SK-N-SH (cell line): Measurements from ENCODE around the gene EXOC6B. TPM values are rescaled to one million over a fixed set of nuclear protein-coding genes. Genes with fewer than 3 reads are reported as not detected.

ENCODE experiments used
- CTCF ChIA-PET: fragments of 300-600, 350-600 bp; formaldehyde crosslinking; extraction: SDS; loops from one replicate; lab custom pipeline; 2021; lab: Yijun Ruan, JAX
- POLR2A ChIA-PET: fragments of 350-600 bp; sonication (Branson Sonifier 250); formaldehyde crosslinking; extraction: SDS; loops from one replicate; lab custom pipeline; 2020; ENCODE audit warnings: antibody characterized with exemption, inconsistent platforms; lab: Yijun Ruan, JAX
- DNase-seq: peaks from one replicate; pipeline ENCODE4 v3.0.0; 2012
- H2AFZ ChIP-seq: fragments of 200-600 bp; sonication (generic); 2 replicates; pipeline ENCODE4 v1.8.1; 2016; ENCODE audit warnings: antibody characterized with exemption, mild to moderate bottlenecking, low read depth
- H3F3A ChIP-seq: fragments of 200-600 bp; sonication (generic); replicated peaks from 2 replicates; pipeline ENCODE3; 2016; ENCODE audit warnings: antibody characterized with exemption, mild to moderate bottlenecking; ENCODE audit not compliant: insufficient read depth
- H3K27ac ChIP-seq, 2 experiments: fragments of 200-500 bp in 1 of 2; fragments of 200-600 bp in 1 of 2; sonication (Bioruptor generic) in 1 of 2; sonication (generic), shearing (Covaris generic) in 1 of 2; 2 replicates each; pipeline versions ENCODE4 v1.5.1 to v1.6.1; 2014 to 2016; ENCODE audit warnings: low read depth in 2 of 2, inconsistent platforms in 1 of 2, low read length in 1 of 2, mild to moderate bottlenecking in 1 of 2, mixed read lengths in 1 of 2
- H3K27me3 ChIP-seq: fragments of 200-600 bp; sonication (generic), shearing (Covaris generic); 2 replicates; pipeline ENCODE4 v1.6.1; 2016; ENCODE audit warnings: mixed run types; ENCODE audit not compliant: insufficient read depth
- H3K36me3 ChIP-seq, 2 experiments: fragments of 200-500 bp in 1 of 2; fragments of 200-600 bp in 1 of 2; sonication (Bioruptor generic) in 1 of 2; sonication (generic) in 1 of 2; replicated peaks in 1 of 2; 2 replicates each; pipeline versions ENCODE3 to v1.5.1; 2014 to 2016; ENCODE audit warnings: low read length in 1 of 2, mild to moderate bottlenecking in 1 of 2; ENCODE audit not compliant: insufficient read depth in 2 of 2, control insufficient read depth in 1 of 2
- H3K4me1 ChIP-seq, 2 experiments: fragments of 200-500 bp in 1 of 2; fragments of 200-600 bp in 1 of 2; sonication (Bioruptor generic) in 1 of 2; sonication (generic), shearing (Covaris generic) in 1 of 2; 2 replicates each; pipeline versions ENCODE4 v1.5.1 to v1.6.1; 2014 to 2016; ENCODE audit warnings: low read depth in 1 of 2, low read length in 1 of 2, mixed run types in 1 of 2; ENCODE audit not compliant: insufficient read depth in 2 of 2, control insufficient read depth in 1 of 2
- H3K4me2 ChIP-seq: fragments of 200-600 bp; sonication (generic), shearing (Covaris generic); 2 replicates; pipeline ENCODE4 v1.6.1; 2017; ENCODE audit warnings: mixed run types
- H3K4me3 ChIP-seq, 2 experiments: fragments of 200-500 bp in 1 of 2; fragments of 200-600 bp in 1 of 2; sonication (Bioruptor generic) in 1 of 2; sonication (generic), shearing (Covaris generic) in 1 of 2; 2 replicates each; pipeline versions ENCODE4 v1.5.1 to v1.8.1; 2014 to 2016; ENCODE audit warnings: low read depth in 2 of 2, inconsistent platforms in 1 of 2, low read length in 1 of 2, mild to moderate bottlenecking in 1 of 2, mixed read lengths in 1 of 2, moderate library complexity in 1 of 2
- H3K79me2 ChIP-seq: fragments of 200-600 bp; sonication (generic); 2 replicates; pipeline ENCODE4 v1.8.1; 2017; ENCODE audit warnings: mild to moderate bottlenecking; ENCODE audit not compliant: insufficient read depth
- H3K9ac ChIP-seq: fragments of 200-600 bp; sonication (generic); 2 replicates; pipeline ENCODE4 v1.6.1; 2017; ENCODE audit warnings: mixed run types
- H3K9me2 ChIP-seq: fragments of 200-600 bp; sonication (generic); 2 replicates; pipeline ENCODE4 v1.6.1; 2017; ENCODE audit warnings: mixed run types
- H3K9me3 ChIP-seq: fragments of 200-600 bp; sonication (generic); 2 replicates; pipeline ENCODE4 v1.6.1; 2017; ENCODE audit warnings: mixed run types, mild to moderate bottlenecking, moderate library complexity
- H4K20me1 ChIP-seq: fragments of 200-600 bp; sonication (generic); 2 replicates; pipeline ENCODE4 v1.6.1; 2017; ENCODE audit warnings: mild to moderate bottlenecking, mixed run types; ENCODE audit not compliant: insufficient read depth
- EP300 ChIP-seq, 2 experiments: IDR thresholded peaks; 2 replicates each; pipeline versions ENCODE4 v1.4.0 to v1.6.1; 2012; ENCODE audit warnings: borderline replicate concordance in 1 of 2, low read depth in 1 of 2, low read length in 1 of 2
- EZH2phosphoT487 ChIP-seq: fragments of 200-600 bp; sonication (generic); IDR thresholded peaks from 2 replicates; pipeline ENCODE4 v1.6.1; 2017; ENCODE audit warnings: low read depth, mixed run types, mild to moderate bottlenecking, antibody characterized with exemption, moderate library complexity, borderline replicate concordance
- FOSL2 ChIP-seq: IDR thresholded peaks from 2 replicates; pipeline ENCODE4 v1.4.0; 2012; ENCODE audit warnings: low read depth, mild to moderate bottlenecking, moderate library complexity, borderline replicate concordance
- FOXJ3 ChIP-seq: sonication (generic); formaldehyde crosslinking; IDR thresholded peaks from 2 replicates; pipeline ENCODE4 v1.5.1; 2020; ENCODE audit warnings: mild to moderate bottlenecking, missing genetic modification reagents
- FOXM1 ChIP-seq: IDR thresholded peaks from 2 replicates; pipeline ENCODE4 v1.4.0; 2012; ENCODE audit warnings: low read depth, mild to moderate bottlenecking
- JUND ChIP-seq: IDR thresholded peaks from 2 replicates; pipeline ENCODE4 v1.4.0; 2012
- MAX ChIP-seq: IDR thresholded peaks from 2 replicates; pipeline ENCODE4 v1.4.0; 2012; ENCODE audit warnings: low read depth
- MEF2A ChIP-seq: IDR thresholded peaks from 2 replicates; pipeline ENCODE4 v1.4.0; 2012; ENCODE audit warnings: low read depth, borderline replicate concordance
- RAD21 ChIP-seq: IDR thresholded peaks from 2 replicates; pipeline ENCODE4 v1.6.1; 2012; ENCODE audit warnings: mild to moderate bottlenecking, low read length
- REST ChIP-seq: IDR thresholded peaks from 2 replicates; pipeline ENCODE4 v1.6.1; 2012; ENCODE audit warnings: mild to moderate bottlenecking, low read depth, low read length, moderate library complexity
- RXRA ChIP-seq: IDR thresholded peaks from 2 replicates; pipeline ENCODE4 v1.4.0; 2012; ENCODE audit warnings: low read depth, mild to moderate bottlenecking, borderline replicate concordance
- SIN3A ChIP-seq: IDR thresholded peaks from 2 replicates; pipeline ENCODE4 v1.6.1; 2012; ENCODE audit warnings: low read depth, mild to moderate bottlenecking, low read length, moderate library complexity, borderline replicate concordance
- SMC3 ChIP-seq: IDR thresholded peaks from 2 replicates; pipeline ENCODE4 v1.6.1; 2012; ENCODE audit warnings: low read depth, low read length, improper control_type of control experiment
- TCF12 ChIP-seq: IDR thresholded peaks from 2 replicates; pipeline ENCODE4 v1.4.0; 2012
- USF1 ChIP-seq: IDR thresholded peaks from 2 replicates; pipeline ENCODE4 v1.4.0; 2012; ENCODE audit warnings: low read depth, borderline replicate concordance
- WGBS: methylation state at CpG from one replicate; pipeline ENCODE4 v1.1.6; 2017; ENCODE audit warnings: low lambda C conversion rate; 5-methylcytosine and 5-hydroxymethylcytosine counted together
- polyA plus RNA-seq, 3 experiments: library from polyadenylated mRNA; depleted of rRNA; stranded (reverse); fragments of >200 nt; gene quantifications; 2 replicates each; pipeline ENCODE4 v1.2.3, GENCODE V29; 2012
- TF ChIP-seq, protein P1 (sequence below): fragments of 150-350 bp; IDR thresholded peaks from 2 replicates; pipeline ENCODE4 v1.6.1; 2016; ENCODE audit warnings: mild to moderate bottlenecking, low read depth, low read length
- TF ChIP-seq, protein P2 (sequence below): fragments of 200-600 bp; sonication (generic); IDR thresholded peaks from 2 replicates; pipeline ENCODE4 v1.6.1; 2017; ENCODE audit warnings: antibody characterized with exemption, mild to moderate bottlenecking, moderate library complexity

Gene EXOC6B
- polyA plus RNA-seq, 1 of the 3 experiments (the other 2 are of a cell fraction), result 7.4 TPM

- no peak for DNase-seq
These were observed 222.4 kb downstream of the EXOC6B start for GRCh38 chr2:72603481-72603880.

More at GRCh38 chr2:72603481-72603880, 222.4 kb downstream of the EXOC6B start:
- Histone ChIP-seq H3K9me2 (no peaks in the 10 kb centered on the region), H4K20me1 (no peaks in the 10 kb centered on the region), H3K27ac (no peak overlapping the region), H3K79me2 (no peaks in the 10 kb centered on the region), H3K9ac (no peak overlapping the region), H3K4me1 (peaks cover 0 to 13% of the 10 kb centered on the region in 2 experiments; a peak in 1 of 4 replicates), H3K9me3 (no peaks in the 10 kb centered on the region), H3K4me3 (no peak overlapping the region), H3K27me3 (no peaks in the 10 kb centered on the region), H3F3A (peaks cover 6% of the 10 kb centered on the region)
- ChIA-PET POLR2A (no interaction called here), CTCF (interaction anchor here (0.6 to 3.0 kb wide), 3 partner anchors 11 to 1055 kb away, joined by 3 to 23 read pairs (median 5); no protein-coding TSS in a partner anchor)
- 75% methylated on average over 2 of the region's 2 CpGs for WGBS
- TF ChIP-seq, protein P1, sequence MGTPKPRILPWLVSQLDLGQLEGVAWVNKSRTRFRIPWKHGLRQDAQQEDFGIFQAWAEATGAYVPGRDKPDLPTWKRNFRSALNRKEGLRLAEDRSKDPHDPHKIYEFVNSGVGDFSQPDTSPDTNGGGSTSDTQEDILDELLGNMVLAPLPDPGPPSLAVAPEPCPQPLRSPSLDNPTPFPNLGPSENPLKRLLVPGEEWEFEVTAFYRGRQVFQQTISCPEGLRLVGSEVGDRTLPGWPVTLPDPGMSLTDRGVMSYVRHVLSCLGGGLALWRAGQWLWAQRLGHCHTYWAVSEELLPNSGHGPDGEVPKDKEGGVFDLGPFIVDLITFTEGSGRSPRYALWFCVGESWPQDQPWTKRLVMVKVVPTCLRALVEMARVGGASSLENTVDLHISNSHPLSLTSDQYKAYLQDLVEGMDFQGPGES, result no peak
- TF ChIP-seq SMC3, result no peak
- no peak for TF ChIP-seq USF1
- TF ChIP-seq REST, result no peak
- no peak for TF ChIP-seq EZH2phosphoT487
- no peak for TF ChIP-seq FOXM1
- TF ChIP-seq RXRA, result no peak
- no peak for TF ChIP-seq FOSL2
- no peak for TF ChIP-seq MEF2A
- TF ChIP-seq TCF12, result no peak
- TF ChIP-seq FOXJ3 (CRISPR knock-in tag), result no peak
- no peak for TF ChIP-seq EP300 (IDR thresholded peaks at IDR 0.05; ENCODE audit: borderline replicate concordance in 1 of 2, low read depth in 1 of 2, low read length in 1 of 2)
- TF ChIP-seq, protein P2, sequence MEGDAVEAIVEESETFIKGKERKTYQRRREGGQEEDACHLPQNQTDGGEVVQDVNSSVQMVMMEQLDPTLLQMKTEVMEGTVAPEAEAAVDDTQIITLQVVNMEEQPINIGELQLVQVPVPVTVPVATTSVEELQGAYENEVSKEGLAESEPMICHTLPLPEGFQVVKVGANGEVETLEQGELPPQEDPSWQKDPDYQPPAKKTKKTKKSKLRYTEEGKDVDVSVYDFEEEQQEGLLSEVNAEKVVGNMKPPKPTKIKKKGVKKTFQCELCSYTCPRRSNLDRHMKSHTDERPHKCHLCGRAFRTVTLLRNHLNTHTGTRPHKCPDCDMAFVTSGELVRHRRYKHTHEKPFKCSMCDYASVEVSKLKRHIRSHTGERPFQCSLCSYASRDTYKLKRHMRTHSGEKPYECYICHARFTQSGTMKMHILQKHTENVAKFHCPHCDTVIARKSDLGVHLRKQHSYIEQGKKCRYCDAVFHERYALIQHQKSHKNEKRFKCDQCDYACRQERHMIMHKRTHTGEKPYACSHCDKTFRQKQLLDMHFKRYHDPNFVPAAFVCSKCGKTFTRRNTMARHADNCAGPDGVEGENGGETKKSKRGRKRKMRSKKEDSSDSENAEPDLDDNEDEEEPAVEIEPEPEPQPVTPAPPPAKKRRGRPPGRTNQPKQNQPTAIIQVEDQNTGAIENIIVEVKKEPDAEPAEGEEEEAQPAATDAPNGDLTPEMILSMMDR, result no peak
- TF ChIP-seq MAX, result no peak
- no peak for TF ChIP-seq RAD21
- TF ChIP-seq SIN3A, result no peak
- TF ChIP-seq JUND, result no peak
- TF ChIP-seq, all 33 proteins: peak for 0
- H2AFZ ChIP-seq, result no peak overlapping the region
- H3K36me3 ChIP-seq, result peaks cover 0 to 8% of the 10 kb centered on the region in 2 experiments
- H3K4me2 ChIP-seq, result no peak overlapping the region
